Stimulated activated naive CD4-positive, alpha-beta T cell treated with Interleukin-2 at 50 U/mL for 16 hours (primary cell): ENCODE results near the gene STMN1.
A peak's percentile ranks its signal among the peaks of the same experiment; 100 is the strongest.

ENCODE experiments used
- DNase-seq: peaks from one replicate; lab custom pipeline; 2025; lab: John Stamatoyannopoulos, UW

Gene STMN1

DNA sequence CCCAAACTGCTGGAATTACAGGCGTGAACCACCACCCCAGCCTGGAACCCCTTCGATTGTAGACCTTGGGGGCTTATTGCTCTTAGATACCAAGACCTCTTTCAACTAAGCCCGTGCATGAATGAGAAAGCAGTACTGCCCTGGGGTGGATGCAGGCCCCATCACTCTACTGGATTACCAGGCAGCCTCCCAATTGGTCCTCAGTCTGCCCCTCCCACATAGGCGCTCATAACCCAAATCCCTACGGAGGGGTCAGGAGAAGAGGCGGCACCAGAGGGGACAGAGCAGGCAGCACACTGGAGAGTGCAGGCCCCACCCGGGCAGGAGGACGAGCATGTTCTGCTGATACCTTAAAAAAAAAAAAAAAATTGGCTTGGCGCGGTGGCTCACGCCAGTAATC, 12.4 kb upstream of the STMN1 start:
- DNase-seq = no peak

GRCh38 chr1:25917996-25918395, 11.8 kb upstream of the STMN1 start:
- DNase-seq = no peak

GRCh38 chr1:25916460-25916859, 10.2 kb upstream of the STMN1 start:
- DNase-seq = no peak

DNA sequence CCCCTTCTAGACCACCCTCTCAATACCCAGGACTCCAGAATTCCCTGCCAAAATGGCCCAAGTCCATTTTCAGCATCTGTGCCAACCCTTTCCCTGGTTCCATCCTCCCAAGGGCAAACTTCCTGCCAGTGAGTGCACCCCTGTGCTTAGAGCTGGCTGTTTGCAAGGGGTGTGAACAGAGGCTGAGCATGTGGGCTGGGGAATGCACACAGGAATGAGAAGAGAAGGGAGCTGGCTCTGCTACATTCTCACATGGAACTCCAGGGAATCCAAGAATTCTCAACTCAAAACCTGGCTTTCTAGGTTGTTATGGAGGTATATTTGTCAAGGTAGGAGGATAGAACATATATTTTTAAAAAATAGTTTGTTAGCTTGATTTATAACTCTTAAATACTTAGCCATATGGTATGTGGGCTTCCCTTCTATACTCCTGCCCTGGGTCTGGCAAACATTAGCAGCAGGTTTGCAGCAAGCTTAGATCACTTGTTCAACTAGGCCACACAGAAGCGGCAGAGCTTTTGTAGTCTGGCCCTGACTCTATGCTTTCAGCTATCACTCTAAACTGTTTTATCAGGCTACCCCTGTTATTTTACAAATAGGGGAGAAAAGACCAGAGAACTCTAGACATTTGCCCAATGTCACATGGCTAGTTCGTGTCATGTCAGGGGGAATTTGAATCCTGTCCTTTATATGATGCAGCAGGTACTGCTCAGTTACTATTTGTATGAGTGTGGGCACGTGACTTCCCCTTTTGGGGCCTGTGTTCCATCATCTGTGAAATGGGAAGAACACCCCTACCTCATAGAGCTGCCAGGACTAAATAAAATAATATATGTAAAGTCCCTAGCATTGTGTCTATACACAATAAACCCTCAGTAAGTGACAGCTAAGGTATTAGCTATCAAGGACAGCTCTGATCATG, 8.1 kb upstream of the STMN1 start:
- DNase-seq = no peak

DNA sequence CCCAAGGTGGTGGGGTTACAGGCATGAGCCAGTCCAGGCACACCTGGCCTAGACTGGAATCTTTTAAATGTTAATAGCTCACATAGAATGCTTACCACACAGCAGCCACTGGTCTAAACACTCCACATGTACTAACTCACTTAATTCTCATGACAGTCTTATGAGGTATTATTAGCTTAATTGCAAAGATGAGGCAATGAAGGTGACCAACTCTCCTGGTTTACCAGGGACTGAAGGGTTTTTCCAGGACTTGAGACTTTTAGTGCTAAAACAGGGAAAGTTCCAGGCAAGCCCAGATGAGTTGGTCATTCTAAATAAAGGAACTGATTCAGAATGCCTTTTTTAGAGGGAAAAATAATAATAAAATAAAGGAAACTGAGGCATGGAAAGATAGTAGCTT, 7.0 kb upstream of the STMN1 start:
- no peak for DNase-seq

- no peak for DNase-seq
Observed at GRCh38 chr1:25912076-25912831, 6.0 kb upstream of the STMN1 start.

GRCh38 chr1:25911162-25911561, 4.9 kb upstream of the STMN1 start:
- DNase-seq = no peak

DNA sequence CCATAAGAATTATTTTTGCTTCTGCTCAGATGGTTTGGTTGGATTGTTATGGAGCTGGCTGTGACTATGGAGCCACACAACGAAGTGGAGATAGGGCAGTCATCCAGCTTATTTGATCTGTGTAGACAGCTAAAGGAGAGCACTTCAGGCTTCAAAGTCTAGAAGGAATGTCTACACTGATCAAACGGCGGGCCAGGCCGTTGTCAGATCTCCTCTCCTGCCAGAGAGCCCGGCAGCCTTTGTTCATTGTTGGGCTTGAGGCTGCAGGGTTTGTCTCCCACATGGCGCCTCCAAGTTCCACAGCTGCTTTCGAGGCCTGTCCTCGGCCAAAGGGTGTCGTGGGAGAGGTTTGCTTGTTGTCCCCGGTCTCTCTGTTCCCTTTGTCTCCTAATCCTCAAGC, 2.8 kb upstream of the STMN1 start:
- DNase-seq = no peak

DNA sequence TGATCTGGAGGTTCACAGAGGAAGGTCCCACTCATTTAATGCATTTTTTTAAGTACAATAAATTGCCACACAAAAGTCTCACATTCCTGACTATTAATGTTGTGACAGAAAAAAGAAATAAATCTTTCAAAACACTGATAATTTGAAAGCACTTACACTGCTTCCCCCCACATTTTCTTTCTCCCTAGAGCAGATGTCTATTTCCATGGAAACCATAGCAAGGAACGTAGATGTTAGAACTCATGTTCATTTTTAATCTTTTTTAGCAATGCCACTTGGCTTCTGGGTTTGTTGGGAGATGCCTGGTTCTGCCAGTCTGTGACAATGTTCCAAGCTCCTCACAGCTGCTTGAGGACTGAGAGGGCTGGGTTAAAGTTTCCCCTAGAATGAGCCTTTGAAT, 1.9 kb upstream of the STMN1 start:
- DNase-seq = no peak

GRCh38 chr1:25907601-25908000, 1.4 kb upstream of the STMN1 start:
- no peak for DNase-seq

DNA sequence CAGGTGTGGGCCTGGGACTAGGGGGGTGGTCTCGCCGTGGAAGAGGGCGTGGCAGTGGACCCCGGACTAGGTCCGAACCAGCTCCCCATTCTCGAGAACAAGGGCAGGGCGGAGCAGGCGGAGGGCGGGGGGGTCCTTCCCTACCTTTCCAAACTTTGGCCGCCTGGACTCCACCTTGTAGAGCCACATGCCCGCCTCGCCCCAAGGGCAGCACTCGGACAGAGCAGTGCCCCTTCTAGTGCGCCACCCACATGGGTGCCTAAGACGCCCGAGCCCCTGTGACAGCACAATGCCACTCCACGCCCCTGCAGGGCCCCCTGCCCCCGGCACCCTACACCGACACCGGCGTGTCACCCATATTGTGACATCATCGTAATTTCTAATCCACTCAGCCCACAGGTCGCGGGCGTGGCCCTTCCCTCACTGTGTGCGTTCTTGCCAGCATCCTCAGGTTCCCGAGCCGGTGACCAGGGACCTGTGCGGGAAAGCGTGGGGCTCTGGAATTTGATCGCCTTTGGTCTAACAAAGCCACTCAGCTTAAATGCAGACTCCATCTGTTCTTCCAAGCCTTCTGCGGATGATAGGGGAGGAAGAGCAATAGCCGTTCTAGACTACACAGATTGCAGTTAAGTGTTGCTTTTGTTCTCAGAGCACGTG, 553 bp upstream of the STMN1 start:
- peak; percentile 24 for DNase-seq

DNA sequence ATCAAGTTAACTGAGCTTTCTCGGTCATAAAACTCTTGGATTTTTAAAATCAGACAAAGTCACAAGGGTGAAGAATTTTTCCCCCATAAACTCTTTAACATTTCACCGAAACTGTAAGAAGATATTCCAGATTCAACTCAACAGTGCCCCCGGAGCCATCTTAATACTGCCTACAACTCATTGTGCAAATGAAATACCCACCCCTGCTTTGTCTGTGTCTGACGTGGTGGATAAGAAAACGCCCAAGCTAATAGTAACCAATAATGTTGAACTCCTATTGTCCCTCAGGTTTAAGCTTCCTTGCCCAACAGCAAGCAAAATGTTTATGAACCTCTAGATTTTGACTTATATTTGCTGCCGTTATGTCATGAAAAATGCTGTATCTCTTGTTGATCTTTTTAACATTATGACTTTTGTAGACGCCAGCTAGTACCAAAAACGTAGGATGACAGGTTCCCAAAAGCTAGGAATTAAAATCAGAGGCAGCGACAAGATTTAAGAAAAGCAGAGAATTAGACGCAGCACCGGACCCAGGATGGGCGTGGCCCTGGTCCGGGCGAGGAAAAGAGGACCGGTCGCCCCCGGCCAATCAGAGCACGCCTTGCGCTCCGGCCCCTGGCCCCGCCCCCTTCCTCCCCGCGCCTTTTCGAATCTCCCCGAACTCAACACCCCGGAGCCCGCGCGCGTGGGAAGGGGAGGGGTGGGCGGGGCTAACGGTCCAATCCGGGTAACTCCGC, 1.1 kb downstream of the STMN1 start:
- peak; percentile 88 for DNase-seq

DNA sequence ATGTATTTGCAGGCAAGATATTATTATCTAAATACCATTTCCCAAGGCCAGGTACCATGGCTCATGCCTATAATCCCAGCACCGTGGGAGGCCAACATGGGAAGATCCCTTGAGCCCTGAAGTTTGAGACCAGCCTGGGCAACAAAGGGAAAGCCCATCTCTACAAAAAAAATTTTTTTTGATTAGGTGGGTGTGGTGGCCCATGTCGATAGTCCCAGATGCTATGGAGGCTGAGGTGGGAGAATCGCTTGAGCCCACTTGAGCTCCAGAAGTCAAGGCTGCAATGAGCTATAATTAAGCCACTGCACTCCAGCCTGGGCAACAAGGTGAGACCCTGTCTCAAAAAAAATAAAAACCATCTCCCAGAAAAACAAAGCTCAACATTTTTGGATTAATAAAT, 2.2 kb downstream of the STMN1 start:
- no peak for DNase-seq

- no peak for DNase-seq
Observed at GRCh38 chr1:25902462-25902861, 3.8 kb downstream of the STMN1 start.

GRCh38 chr1:25900219-25900618, 6.0 kb downstream of the STMN1 start:
- DNase-seq = no peak

GRCh38 chr1:25899792-25900191, 6.4 kb downstream of the STMN1 start:
- no peak for DNase-seq

DNA sequence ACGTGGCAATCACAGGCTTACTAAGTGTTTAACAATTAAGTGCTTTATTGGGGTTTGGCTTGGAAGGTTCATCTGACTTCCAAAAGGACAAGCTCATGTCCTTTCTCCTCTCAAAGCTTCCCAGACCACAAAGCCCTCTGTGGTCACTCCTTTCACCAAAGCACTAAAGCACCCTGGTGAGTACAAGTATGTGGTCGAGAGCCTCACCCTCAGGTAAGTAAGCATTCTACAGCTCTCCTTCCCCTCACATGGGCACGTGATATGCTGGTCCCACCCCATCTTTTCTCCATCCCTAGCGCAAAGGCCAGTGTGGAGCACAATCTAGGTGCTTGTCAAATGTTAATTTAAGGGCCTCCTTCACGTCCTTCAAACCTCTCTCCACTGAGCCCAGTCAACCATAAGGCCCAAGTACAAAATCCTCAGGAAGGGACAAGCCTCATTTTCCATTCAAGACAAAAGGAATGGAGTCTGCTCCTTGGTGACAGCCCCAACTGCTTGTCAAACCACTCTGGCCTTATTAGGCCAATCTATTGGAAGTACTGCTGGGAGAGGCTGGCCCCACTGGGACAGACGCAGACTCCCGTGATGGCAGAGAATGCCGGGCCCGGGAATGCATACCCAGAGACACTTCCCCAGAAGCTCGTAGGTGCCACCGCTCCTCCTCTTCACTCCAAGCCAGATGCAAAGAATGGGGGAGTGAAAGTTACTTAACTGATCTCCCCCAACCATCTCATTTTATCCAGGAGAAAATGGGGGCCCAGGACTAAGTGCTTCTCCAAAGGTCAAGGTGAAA, 7.8 kb downstream of the STMN1 start:
- no peak for DNase-seq

GRCh38 chr1:25897754-25898153, 8.5 kb downstream of the STMN1 start:
- DNase-seq = no peak

GRCh38 chr1:25896266-25896665, 10.0 kb downstream of the STMN1 start:
- no peak for DNase-seq

- peak; percentile 86 for DNase-seq
Observed at GRCh38 chr1:25895365-25895990, 10.7 kb downstream of the STMN1 start.

- DNase-seq = no peak
Observed at GRCh38 chr1:25893116-25893515, 13.1 kb downstream of the STMN1 start.
